ENCODE data around the gene SLC7A1. TPM values are rescaled to one million over a fixed set of nuclear protein-coding genes. Genes with fewer than 3 reads are reported as not detected.

The SLC7A1 gene
- total RNA-seq, 1 donor from 2014 or later, result 10.3 TPM

DNA sequence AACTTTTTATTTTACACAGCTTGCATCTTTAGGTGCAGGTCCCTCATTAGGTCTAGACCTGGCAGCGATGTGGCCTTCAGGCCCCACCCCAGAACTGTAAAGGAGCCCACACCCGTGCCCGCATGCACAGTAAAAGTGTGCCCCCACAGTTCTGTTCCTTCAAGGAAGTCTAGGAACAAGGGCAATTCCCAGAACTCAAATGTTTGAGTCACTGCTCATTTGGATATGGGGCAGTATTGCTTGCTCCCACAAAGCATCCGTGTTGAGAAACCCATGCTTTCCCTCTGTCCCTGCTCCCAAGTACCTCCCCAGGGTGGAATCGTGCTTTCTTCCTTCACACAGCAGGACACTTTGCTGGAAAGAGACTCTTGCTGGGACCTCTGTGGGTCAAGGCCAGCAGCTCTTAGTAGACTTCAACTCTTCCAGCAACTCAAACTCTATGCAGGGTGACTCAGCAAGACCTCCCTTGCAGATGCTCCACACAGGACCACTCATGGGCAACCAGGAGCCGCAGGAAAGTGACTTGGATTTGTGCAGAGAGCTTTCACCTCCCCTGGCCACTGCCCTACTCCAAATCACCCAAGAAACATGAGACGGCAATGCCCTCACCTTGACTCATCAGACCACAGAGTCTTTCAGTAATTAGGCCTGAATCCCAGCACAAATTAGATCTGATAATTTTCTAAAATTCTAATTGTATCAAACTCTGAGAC is 12.3 kb downstream of the SLC7A1 start:
- Histone ChIP-seq H3K4me1 (peaks cover 41% of the 10 kb centered on the region), H3K27me3 (ENCODE audit: low read depth) (no peaks in the 10 kb centered on the region), H3K27ac (replicated peaks) (no peak overlapping the region), H3K9me3 (replicated peaks) (no peaks in the 10 kb centered on the region), H3K4me3 (no peak overlapping the region), H3K36me3 (no peaks in the 10 kb centered on the region)
- TF ChIP-seq CTCF (IDR thresholded peaks at IDR 0.05; ENCODE audit: borderline replicate concordance), result no peak
- DNase-seq, result no peak
- intact Hi-C loops (cut with micrococcal nuclease), result no loop called here

DNA sequence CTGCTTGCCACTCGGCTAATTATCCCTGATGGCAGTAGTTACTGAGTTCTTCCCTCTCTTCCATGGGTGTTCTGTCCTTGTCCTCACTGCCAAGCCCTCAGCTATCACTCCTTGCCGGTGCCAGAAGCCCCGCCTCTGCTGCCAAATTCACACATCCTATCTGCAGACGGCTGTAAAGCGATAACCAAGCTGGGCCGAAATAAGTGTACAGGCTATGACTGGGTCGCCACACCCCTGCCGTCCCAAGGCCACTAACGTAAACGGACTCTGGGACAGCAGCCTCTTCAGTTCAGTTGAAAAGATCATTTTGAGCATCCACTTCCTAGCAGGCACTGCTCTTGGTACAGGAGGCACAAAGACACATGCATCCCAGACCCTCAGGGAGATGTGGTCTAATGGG is 13.3 kb downstream of the SLC7A1 start:
- Histone ChIP-seq H3K4me3 (no peak overlapping the region), H3K9me3 (replicated peaks) (no peaks in the 10 kb centered on the region), H3K4me1 (peaks cover 52% of the 10 kb centered on the region), H3K27ac (replicated peaks) (peak overlapping the region; percentile 11), H3K27me3 (ENCODE audit: low read depth) (no peaks in the 10 kb centered on the region), H3K36me3 (no peaks in the 10 kb centered on the region)
- peak; percentile 58 for DNase-seq
- intact Hi-C loops (cut with micrococcal nuclease), result no loop called here
- TF ChIP-seq CTCF (IDR thresholded peaks at IDR 0.05; ENCODE audit: borderline replicate concordance), result no peak

DNA sequence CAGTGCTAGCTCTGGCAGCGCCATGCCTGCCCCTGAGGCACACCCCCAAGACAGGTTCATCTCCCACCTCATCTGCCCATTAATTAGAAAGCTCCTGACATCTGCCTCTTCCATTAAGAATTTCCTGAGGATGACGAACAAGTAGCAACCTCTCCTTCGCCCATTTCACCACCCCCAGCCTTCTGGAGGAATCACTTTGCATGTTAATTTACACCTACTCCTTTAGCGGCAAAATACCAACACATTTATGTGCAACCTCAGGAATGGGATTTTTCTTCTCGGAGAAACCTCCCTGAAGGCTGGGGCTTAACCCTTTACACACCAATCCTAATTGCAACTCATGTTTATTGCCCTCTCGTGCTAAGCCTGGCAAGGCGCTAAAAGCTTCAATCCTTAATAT is 13.8 kb downstream of the SLC7A1 start:
- Histone ChIP-seq H3K4me1 (peaks cover 57% of the 10 kb centered on the region), H3K27me3 (ENCODE audit: low read depth) (no peaks in the 10 kb centered on the region), H3K9me3 (replicated peaks) (no peaks in the 10 kb centered on the region), H3K36me3 (no peaks in the 10 kb centered on the region), H3K27ac (replicated peaks) (peak overlapping the region; percentile 11), H3K4me3 (no peak overlapping the region)
- intact Hi-C loops (cut with micrococcal nuclease), result no loop called here
- no peak for TF ChIP-seq CTCF (IDR thresholded peaks at IDR 0.05; ENCODE audit: borderline replicate concordance)
- no peak for DNase-seq

- TF ChIP-seq CTCF (IDR thresholded peaks at IDR 0.05; ENCODE audit: borderline replicate concordance), result no peak
- intact Hi-C loops (cut with micrococcal nuclease), result no loop called here
- Histone ChIP-seq H3K27ac (replicated peaks) (peak overlapping the region; percentile 61), H3K4me1 (peaks cover 61% of the 10 kb centered on the region), H3K9me3 (replicated peaks) (no peaks in the 10 kb centered on the region), H3K27me3 (ENCODE audit: low read depth) (no peaks in the 10 kb centered on the region), H3K36me3 (no peaks in the 10 kb centered on the region), H3K4me3 (no peak overlapping the region)
- DNase-seq, result no peak
Observed at GRCh38 chr13:29579094-29579493, 16.4 kb downstream of the SLC7A1 start.

GRCh38 chr13:29578300-29579085 is 17.0 kb downstream of the SLC7A1 start:
- Histone ChIP-seq H3K27me3 (ENCODE audit: low read depth) (no peaks in the 10 kb centered on the region), H3K9me3 (replicated peaks) (no peaks in the 10 kb centered on the region), H3K4me3 (no peak overlapping the region), H3K27ac (replicated peaks) (peak overlapping the region; percentile 61), H3K36me3 (no peaks in the 10 kb centered on the region), H3K4me1 (peaks cover 63% of the 10 kb centered on the region)
- DNase-seq, result no peak
- intact Hi-C loops (cut with micrococcal nuclease), result no loop called here
- no peak for TF ChIP-seq CTCF (IDR thresholded peaks at IDR 0.05; ENCODE audit: borderline replicate concordance)

All from left ventricle myocardium inferior (tissue), 1 donor.